Peyer's patch (tissue), 4 donors: ENCODE data around the gene RTCA.

ENCODE experiments used
- CTCF ChIP-seq, 6 experiments: fragments of 450-650 bp in 4 of 6; fragments of 200-600 bp in 2 of 6; sonication (generic) in 1 of 6; IDR thresholded peaks; one replicate each; pipeline ENCODE4 v1.5.1; 2017 to 2019; ENCODE audit warnings: antibody characterized with exemption in 6 of 6, mild to moderate bottlenecking in 3 of 6, moderate library complexity in 1 of 6
- POLR2A ChIP-seq, 2 donors: fragments of 450-650 bp; IDR thresholded peaks; one replicate each; pipeline ENCODE4 v1.5.1; 2017; ENCODE audit warnings: antibody characterized with exemption in 2 of 2, mild to moderate bottlenecking in 2 of 2, moderate library complexity in 2 of 2

GRCh38 chr1:100299521-100300222 lies 33.7 kb downstream of the RTCA start:
- TF ChIP-seq POLR2A (IDR thresholded peaks at IDR 0.05) (no peak), CTCF (IDR thresholded peaks at IDR 0.05) (no peak)
